HCEC 1CT (cell line): ENCODE data around the gene YKT6.
A peak's percentile ranks its signal among the peaks of the same experiment; 100 is the strongest.
"Not testable (repeated sequence)": the region's sequence is repeated elsewhere in the genome, so short reads cannot be mapped to it uniquely, and the experiment has no call there.

Experiments used
- DNase-seq: peaks from one replicate; pipeline ENCODE4 v3.0.0-alpha.2; 2017

YKT6 gene

GRCh38 chr7:44200699-44201461, at the start of gene YKT6:
TSS of gene YKT6 (plus strand) at chr7:44200978. CDS start at chr7:44201136, 158 bp downstream.
- DNase-seq: peak; percentile 93

GRCh38 chr7:44151956-44152355, 48.8 kb upstream of the YKT6 start:
- DNase-seq: no peak

- no peak for DNase-seq
Observed at GRCh38 chr7:44152971-44153947, 47.5 kb upstream of the YKT6 start.

- no peak for DNase-seq
Observed at GRCh38 chr7:44153948-44154335, 46.8 kb upstream of the YKT6 start.

- DNase-seq: no peak
Observed at GRCh38 chr7:44154703-44155102, 46.1 kb upstream of the YKT6 start.

- no peak for DNase-seq
Observed at GRCh38 chr7:44155191-44156185, 45.3 kb upstream of the YKT6 start.

- DNase-seq: no peak
Observed at GRCh38 chr7:44156453-44157010, 44.2 kb upstream of the YKT6 start.

- no peak for DNase-seq
Observed at GRCh38 chr7:44157116-44158080, 43.4 kb upstream of the YKT6 start.

GRCh38 chr7:44158096-44158872, 42.5 kb upstream of the YKT6 start:
- no peak for DNase-seq

GRCh38 chr7:44158873-44159631, 41.7 kb upstream of the YKT6 start:
- no peak for DNase-seq

GRCh38 chr7:44159824-44160630, 40.8 kb upstream of the YKT6 start:
- DNase-seq: no peak

GRCh38 chr7:44161371-44161770, 39.4 kb upstream of the YKT6 start:
- no peak for DNase-seq

GRCh38 chr7:44162179-44162578, 38.6 kb upstream of the YKT6 start:
- no peak for DNase-seq

GRCh38 chr7:44162785-44163395, 37.9 kb upstream of the YKT6 start:
- DNase-seq: no peak

GRCh38 chr7:44163591-44163990, 37.2 kb upstream of the YKT6 start:
- peak; percentile 87 for DNase-seq

- DNase-seq: no peak
Observed at GRCh38 chr7:44167920-44168319, 32.9 kb upstream of the YKT6 start.

- not testable (repeated sequence) for DNase-seq
Observed at GRCh38 chr7:44171901-44172300, 28.9 kb upstream of the YKT6 start.

- no peak for DNase-seq
Observed at GRCh38 chr7:44172352-44172751, 28.4 kb upstream of the YKT6 start.
